Panc1 (cell line): ENCODE measurements around the gene DAB2. TPM values are rescaled to one million over a fixed set of nuclear protein-coding genes. Genes with fewer than 3 reads are reported as not detected.

Experiments
- ATAC-seq: fragments of 200-7000 bp; cut with Tn5 transposase; 2 replicates; pipeline ENCODE4 v1.9.1; 2020; ENCODE audit warnings: mild to moderate bottlenecking, moderate library complexity
- BruUV-seq: library from RNA; stranded (reverse); fragments of 400-500 nt; replicated peaks from 2 replicates; lab custom pipeline; 2021; lab: Mats Ljungman, UMichigan
- CTCF ChIA-PET: fragments of 300-600 bp; sonication (Branson Sonifier 250); formaldehyde crosslinking; loops from one replicate; lab custom pipeline; 2022; ENCODE audit warnings: antibody characterized with exemption; lab: Charles Lee
- POLR2A ChIA-PET: fragments of 300-600 bp; sonication (Branson Sonifier 250); formaldehyde crosslinking; loops from one replicate; lab custom pipeline; 2022; ENCODE audit warnings: antibody characterized with exemption; lab: Charles Lee
- DNase-seq: peaks from one replicate; pipeline ENCODE4 v3.0.0-alpha.2; 2010; ENCODE audit warnings: low read depth, low spot score
- H3K27ac ChIP-seq: 2 replicates; pipeline ENCODE4 v1.5.1; 2011; ENCODE audit warnings: mild to moderate bottlenecking, low read length, inconsistent platforms
- H3K27me3 ChIP-seq: fragments of 200-500 bp; sonication (Bioruptor generic); 2 replicates; pipeline ENCODE4 v1.6.0; 2014; ENCODE audit warnings: low read length, inconsistent platforms; ENCODE audit not compliant: control insufficient read depth, insufficient read depth
- H3K36me3 ChIP-seq: fragments of 200-500 bp; sonication (Bioruptor generic); 2 replicates; pipeline ENCODE4 v1.5.1; 2014; ENCODE audit warnings: inconsistent platforms, mild to moderate bottlenecking, low read length, moderate library complexity; ENCODE audit not compliant: control insufficient read depth, insufficient read depth
- H3K4me1 ChIP-seq: 2 replicates; pipeline ENCODE4 v1.5.1; 2011; ENCODE audit warnings: inconsistent platforms, mild to moderate bottlenecking, low read length, moderate library complexity; ENCODE audit not compliant: control insufficient read depth, insufficient read depth
- H3K4me3 ChIP-seq, 2 experiments: 2 replicates each; pipeline ENCODE4 v1.5.1; 2011 to 2012; ENCODE audit warnings: low read depth in 2 of 2, low read length in 2 of 2, mild to moderate bottlenecking in 2 of 2, inconsistent platforms in 1 of 2, moderate library complexity in 1 of 2
- H3K9me3 ChIP-seq: fragments of 200-500 bp; sonication (Bioruptor generic); 2 replicates; pipeline ENCODE4 v1.5.1; 2014; ENCODE audit warnings: low read depth, mild to moderate bottlenecking, inconsistent platforms, low read length, moderate library complexity; ENCODE audit not compliant: control insufficient read depth, insufficient read depth
- CTCF ChIP-seq: fragments of 450-650 bp; IDR thresholded peaks from 2 replicates; pipeline ENCODE4 v1.5.1; 2017; ENCODE audit warnings: mild to moderate bottlenecking
- POLR2AphosphoS5 ChIP-seq: IDR thresholded peaks from 2 replicates; pipeline ENCODE4 v1.6.1; 2012; ENCODE audit warnings: mild to moderate bottlenecking, low read depth, low read length, moderate library complexity
- REST ChIP-seq, 2 experiments: IDR thresholded peaks; 2 replicates each; pipeline ENCODE4 v1.6.1; 2011 to 2012; ENCODE audit warnings: low read depth in 2 of 2, control low read depth in 1 of 2, low read length in 1 of 2, mild to moderate bottlenecking in 1 of 2, moderate library complexity in 1 of 2; ENCODE audit not compliant: insufficient read depth in 1 of 2
- SIN3A ChIP-seq: IDR thresholded peaks from 2 replicates; pipeline ENCODE4 v1.6.1; 2012; ENCODE audit warnings: low read depth, mild to moderate bottlenecking, low read length, moderate library complexity, borderline replicate concordance; ENCODE audit not compliant: insufficient read depth
- TCF7L2 ChIP-seq: IDR thresholded peaks from 2 replicates; pipeline ENCODE4 v1.6.1; 2011; ENCODE audit warnings: mild to moderate bottlenecking, low read depth, low read length, inconsistent platforms
- in situ Hi-C: cut with HindIII; loops from 2 replicates; pipeline ENCODE4 v1.10.0; 2016; ENCODE audit warnings: low sequenced_read_pairs, low pct_unique_long_range_greater_than_20kb
- intact Hi-C: fragments of 100-400 bp; cut with micrococcal nuclease; formaldehyde crosslinking; loops from one replicate; pipeline ENCODE4 v1.10.0; 2022; ENCODE audit not compliant: unreplicated experiment
- total RNA-seq: library from RNA; stranded (reverse); gene quantifications from one replicate; pipeline ENCODE4 v1.2.1, GENCODE V29; 2021; ENCODE audit not compliant: unreplicated experiment

DAB2 gene
- total RNA-seq, 1 experiment from 2014 or later, result 1.7 TPM

GRCh38 chr5:39371367-39371635 is 53.5 kb downstream of the DAB2 start:
- ATAC-seq, result no peak
- no peaks in the 10 kb centered on the region for H3K4me1 ChIP-seq
- TF ChIP-seq POLR2AphosphoS5, result no peak
- TF ChIP-seq TCF7L2, result no peak
- TF ChIP-seq CTCF, result no peak
- no peak for TF ChIP-seq REST (IDR thresholded peaks at IDR 0.05; ENCODE audit: insufficient read depth in 1 of 2, low read depth in 2 of 2, low read length in 1 of 2)
- TF ChIP-seq SIN3A, result no peak
- no peak for DNase-seq
- ChIA-PET POLR2A (no interaction called here), CTCF (no interaction called here)
- H3K27ac ChIP-seq, result no peak overlapping the region
- intact Hi-C loops (no loop called here), in situ Hi-C loops (no loop called here)
- BruUV-seq, result no TSS peak
- H3K4me3 ChIP-seq, result no peak overlapping the region
- H3K9me3 ChIP-seq, result no peaks in the 10 kb centered on the region
- no peaks in the 10 kb centered on the region for H3K27me3 ChIP-seq
- no peaks in the 10 kb centered on the region for H3K36me3 ChIP-seq

- Histone ChIP-seq H3K36me3 (no peaks in the 10 kb centered on the region), H3K27ac (no peak overlapping the region), H3K9me3 (no peaks in the 10 kb centered on the region), H3K4me1 (no peaks in the 10 kb centered on the region), H3K27me3 (no peaks in the 10 kb centered on the region), H3K4me3 (no peak overlapping the region)
- intact Hi-C loops (no loop called here), in situ Hi-C loops (no loop called here)
- DNase-seq (no peak), ATAC-seq (no peak)
- ChIA-PET CTCF (no interaction called here), POLR2A (no interaction called here)
- TF ChIP-seq REST (IDR thresholded peaks at IDR 0.05; ENCODE audit: insufficient read depth in 1 of 2, low read depth in 2 of 2, low read length in 1 of 2) (no peak), SIN3A (no peak), CTCF (no peak), POLR2AphosphoS5 (no peak), TCF7L2 (no peak)
- no TSS peak for BruUV-seq
Measured at GRCh38 chr5:39370555-39371366, 54.0 kb downstream of the DAB2 start.
